Parathyroid adenoma (tissue), 2 donors: Measurements from ENCODE around the gene LAMB1.
A peak's percentile ranks its signal among the peaks of the same experiment; 100 is the strongest.

ENCODE experiments used
- H2AFZ ChIP-seq: fragments of 300-600 bp; sonication (generic); one replicate; pipeline ENCODE4 v1.7.0; 2017; ENCODE audit warnings: antibody characterized with exemption, mild to moderate bottlenecking
- H3K27ac ChIP-seq: fragments of 300-600 bp; sonication (generic); one replicate; pipeline ENCODE4 v1.7.0; 2017
- H3K27me3 ChIP-seq: fragments of 300-600 bp; sonication (generic); one replicate; pipeline ENCODE4 v1.7.0; 2017; ENCODE audit warnings: low read length; ENCODE audit not compliant: control insufficient read depth, insufficient read depth
- H3K36me3 ChIP-seq: fragments of 300-600 bp; sonication (generic); one replicate; pipeline ENCODE4 v1.7.0; 2017; ENCODE audit warnings: low read length; ENCODE audit not compliant: control insufficient read depth, insufficient read depth
- H3K4me1 ChIP-seq: fragments of 300-600 bp; sonication (generic); one replicate; pipeline ENCODE4 v1.7.0; 2017; ENCODE audit warnings: control low read depth
- H3K4me2 ChIP-seq: fragments of 300-600 bp; sonication (generic); one replicate; pipeline ENCODE4 v1.7.0; 2017; ENCODE audit warnings: low read length
- H3K4me3 ChIP-seq: fragments of 300-600 bp; sonication (generic); one replicate; pipeline ENCODE4 v1.7.0; 2017; ENCODE audit warnings: low read depth, low read length
- H3K79me2 ChIP-seq: fragments of 300-600 bp; sonication (generic); one replicate; pipeline ENCODE4 v1.7.0; 2017; ENCODE audit warnings: control low read depth
- H3K9ac ChIP-seq: fragments of 300-600 bp; sonication (generic); one replicate; pipeline ENCODE4 v1.7.0; 2017; ENCODE audit warnings: mild to moderate bottlenecking
- H3K9me3 ChIP-seq: fragments of 300-600 bp; sonication (generic); one replicate; pipeline ENCODE4 v1.7.0; 2017; ENCODE audit warnings: low read length; ENCODE audit not compliant: control insufficient read depth
- TF ChIP-seq, protein P1 (sequence below): fragments of 300-600 bp; sonication (generic); IDR thresholded peaks from one replicate; pipeline ENCODE4 v1.7.0; 2017; ENCODE audit warnings: antibody characterized with exemption, mild to moderate bottlenecking
- donor health status: primary hyperparathyroidism.

Gene LAMB1

DNA sequence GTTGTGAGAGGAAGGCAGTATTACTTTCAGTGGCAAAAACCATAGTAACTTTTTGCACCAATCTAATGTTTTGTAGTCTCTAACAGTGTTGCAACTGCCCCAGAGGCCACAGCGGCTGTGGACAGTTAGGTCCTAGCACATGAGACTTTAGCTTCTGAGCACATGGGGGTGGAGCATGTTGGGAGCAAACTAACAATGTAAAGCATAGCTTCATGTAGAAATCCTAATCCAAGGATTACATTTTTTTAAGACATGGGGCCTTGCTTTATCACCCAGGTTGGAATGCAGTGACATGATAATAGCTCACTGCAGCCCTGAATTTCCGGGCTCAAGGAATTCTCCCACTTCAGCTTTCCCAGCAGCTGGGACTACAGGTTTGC is 49.0 kb downstream of the LAMB1 start:
- Histone ChIP-seq H3K4me3 (no peak overlapping the region), H3K36me3 (no peaks in the 10 kb centered on the region), H3K79me2 (no peaks in the 10 kb centered on the region), H3K9me3 (no peaks in the 10 kb centered on the region), H3K27me3 (no peaks in the 10 kb centered on the region), H3K9ac (no peak overlapping the region), H3K27ac (no peak overlapping the region), H3K4me1 (peaks cover 22% of the 10 kb centered on the region), H2AFZ (no peak overlapping the region), H3K4me2 (no peak overlapping the region)
- TF ChIP-seq, protein P1, sequence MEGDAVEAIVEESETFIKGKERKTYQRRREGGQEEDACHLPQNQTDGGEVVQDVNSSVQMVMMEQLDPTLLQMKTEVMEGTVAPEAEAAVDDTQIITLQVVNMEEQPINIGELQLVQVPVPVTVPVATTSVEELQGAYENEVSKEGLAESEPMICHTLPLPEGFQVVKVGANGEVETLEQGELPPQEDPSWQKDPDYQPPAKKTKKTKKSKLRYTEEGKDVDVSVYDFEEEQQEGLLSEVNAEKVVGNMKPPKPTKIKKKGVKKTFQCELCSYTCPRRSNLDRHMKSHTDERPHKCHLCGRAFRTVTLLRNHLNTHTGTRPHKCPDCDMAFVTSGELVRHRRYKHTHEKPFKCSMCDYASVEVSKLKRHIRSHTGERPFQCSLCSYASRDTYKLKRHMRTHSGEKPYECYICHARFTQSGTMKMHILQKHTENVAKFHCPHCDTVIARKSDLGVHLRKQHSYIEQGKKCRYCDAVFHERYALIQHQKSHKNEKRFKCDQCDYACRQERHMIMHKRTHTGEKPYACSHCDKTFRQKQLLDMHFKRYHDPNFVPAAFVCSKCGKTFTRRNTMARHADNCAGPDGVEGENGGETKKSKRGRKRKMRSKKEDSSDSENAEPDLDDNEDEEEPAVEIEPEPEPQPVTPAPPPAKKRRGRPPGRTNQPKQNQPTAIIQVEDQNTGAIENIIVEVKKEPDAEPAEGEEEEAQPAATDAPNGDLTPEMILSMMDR = no peak

DNA sequence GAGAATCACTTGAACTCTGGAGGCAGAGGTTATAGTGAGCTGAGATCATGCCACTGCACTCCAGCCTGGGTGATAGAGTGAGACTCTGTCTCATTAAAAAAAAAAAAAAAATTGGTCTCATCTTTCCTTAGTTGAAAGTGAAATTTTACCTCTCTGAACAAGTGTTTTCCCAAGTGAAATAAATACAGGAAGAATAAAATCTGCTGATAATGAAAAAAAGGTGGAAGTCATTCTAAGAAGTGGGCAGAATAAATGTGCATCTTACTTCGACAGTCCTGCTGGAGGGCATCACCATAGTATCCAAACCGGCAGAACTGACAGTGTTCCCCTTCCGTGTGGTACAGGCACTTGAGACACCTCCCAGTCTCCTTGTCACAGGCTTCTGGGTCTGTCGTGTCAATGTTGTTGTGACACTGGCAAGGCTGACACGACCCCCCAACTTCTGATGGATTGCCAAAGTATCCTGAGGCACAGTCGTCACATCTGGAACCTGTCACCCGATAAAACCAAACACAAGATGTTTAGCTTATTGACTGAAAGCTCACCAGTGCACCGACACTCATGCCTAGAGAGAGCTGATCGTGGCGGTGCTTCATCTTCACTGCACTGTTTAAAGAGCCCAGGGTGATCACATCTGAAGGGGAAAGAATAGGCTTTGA is 49.6 kb downstream of the LAMB1 start:
- Histone ChIP-seq H3K79me2 (no peaks in the 10 kb centered on the region), H3K4me1 (peaks cover 25% of the 10 kb centered on the region), H3K4me2 (no peak overlapping the region), H3K9me3 (no peaks in the 10 kb centered on the region), H3K27me3 (no peaks in the 10 kb centered on the region), H3K9ac (no peak overlapping the region), H3K36me3 (no peaks in the 10 kb centered on the region), H3K4me3 (no peak overlapping the region), H2AFZ (no peak overlapping the region), H3K27ac (no peak overlapping the region)
- TF ChIP-seq, protein P1 = no peak

DNA sequence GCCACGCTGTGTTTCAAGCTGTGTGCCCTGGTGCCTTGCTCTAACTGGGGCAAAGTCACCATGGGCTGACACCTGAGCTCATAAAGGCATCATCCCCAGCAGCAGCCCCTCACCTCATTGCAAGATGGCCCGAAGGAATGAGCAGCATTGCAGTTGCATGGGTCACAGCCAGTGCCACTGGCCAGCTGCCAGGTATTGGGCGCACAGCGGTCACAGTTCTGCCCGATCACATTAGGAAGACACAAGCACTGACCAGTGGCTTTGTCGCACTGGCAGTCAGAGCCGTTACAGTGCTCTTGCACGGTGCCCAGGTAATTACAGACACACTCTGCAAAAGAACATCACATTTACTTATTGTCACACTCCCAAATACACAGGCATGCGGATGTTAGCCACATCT is 51.1 kb downstream of the LAMB1 start:
- Histone ChIP-seq H3K27ac (peak overlapping the region; percentile 16), H2AFZ (peak overlapping the region; percentile 30), H3K27me3 (no peaks in the 10 kb centered on the region), H3K79me2 (no peaks in the 10 kb centered on the region), H3K36me3 (no peaks in the 10 kb centered on the region), H3K4me3 (no peak overlapping the region), H3K9me3 (no peaks in the 10 kb centered on the region), H3K9ac (no peak overlapping the region), H3K4me1 (peaks cover 27% of the 10 kb centered on the region), H3K4me2 (no peak overlapping the region)
- TF ChIP-seq, protein P1 = no peak

DNA sequence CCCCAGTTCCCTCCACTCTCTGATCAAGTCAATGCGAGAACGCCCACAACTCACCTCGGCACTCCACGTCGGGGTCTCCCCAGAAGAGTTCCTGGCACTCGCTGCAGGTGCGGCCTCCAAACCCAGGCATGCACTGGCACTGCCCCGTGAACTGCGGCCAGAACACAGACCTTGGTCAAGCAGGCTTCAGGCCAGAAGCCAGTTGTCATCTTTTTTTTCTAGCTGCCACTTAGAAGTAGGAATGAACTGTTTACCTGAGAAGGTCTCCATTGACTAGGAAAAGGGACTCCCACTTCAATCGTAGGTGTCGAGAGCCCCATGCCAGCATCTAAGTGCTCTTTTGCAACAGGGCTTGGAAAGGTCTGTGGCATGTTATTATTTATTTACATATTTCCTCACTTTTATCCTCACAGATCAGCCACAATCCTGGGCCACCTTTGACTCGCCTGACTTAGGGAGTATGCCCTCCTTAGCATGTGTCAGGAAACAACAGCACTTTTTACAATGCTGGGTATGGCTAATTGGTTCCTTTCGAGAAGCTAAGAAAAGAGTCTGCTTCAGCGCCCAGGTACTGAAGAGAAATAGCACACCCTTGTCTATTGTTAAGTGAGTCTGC is 51.7 kb downstream of the LAMB1 start:
- Histone ChIP-seq H3K9ac (no peak overlapping the region), H3K36me3 (no peaks in the 10 kb centered on the region), H3K27ac (peak overlapping the region; percentile 16), H3K4me1 (peaks cover 27% of the 10 kb centered on the region), H2AFZ (peak overlapping the region; percentile 31), H3K27me3 (no peaks in the 10 kb centered on the region), H3K79me2 (no peaks in the 10 kb centered on the region), H3K4me2 (no peak overlapping the region), H3K4me3 (no peak overlapping the region), H3K9me3 (no peaks in the 10 kb centered on the region)
- TF ChIP-seq, protein P1 = no peak

DNA sequence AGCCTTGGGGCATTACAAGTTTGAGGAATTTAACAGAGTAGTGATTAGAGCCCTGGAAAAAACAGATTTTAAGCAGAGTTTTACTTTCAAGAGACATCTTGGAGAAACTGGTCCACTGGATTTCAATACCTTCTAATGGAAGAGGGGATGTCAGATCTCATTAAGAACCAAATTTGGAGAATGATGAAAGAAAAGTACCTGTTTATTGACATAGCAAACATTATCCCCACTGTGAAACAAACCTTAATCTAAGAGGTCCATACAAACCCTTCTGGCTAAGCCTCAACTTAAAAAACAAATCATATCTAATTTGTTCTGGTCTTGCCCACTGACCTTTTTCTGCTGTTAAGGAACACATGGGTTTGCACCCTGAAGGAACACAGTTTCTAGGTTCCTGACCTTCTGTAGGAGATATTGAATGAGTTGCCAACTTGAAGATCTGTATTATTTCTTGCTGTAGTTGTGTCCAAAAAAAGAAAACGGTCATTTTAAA is 53.5 kb downstream of the LAMB1 start:
- Histone ChIP-seq H3K36me3 (no peaks in the 10 kb centered on the region), H3K4me3 (no peak overlapping the region), H3K9ac (no peak overlapping the region), H3K4me2 (no peak overlapping the region), H3K27ac (peak overlapping the region; percentile 30), H3K27me3 (no peaks in the 10 kb centered on the region), H3K79me2 (no peaks in the 10 kb centered on the region), H3K9me3 (no peaks in the 10 kb centered on the region), H2AFZ (peak overlapping the region; percentile 30), H3K4me1 (peaks cover 32% of the 10 kb centered on the region)
- TF ChIP-seq, protein P1 = no peak
